Tibial nerve (tissue), 4 donors: ENCODE data around the gene TREX2.

Experiments used
- EP300 ChIP-seq, 2 donors: sonication (generic); formaldehyde crosslinking; IDR thresholded peaks; one replicate each; pipeline ENCODE4 v1.6.1; 2017; ENCODE audit warnings: antibody characterized with exemption in 2 of 2, mild to moderate bottlenecking in 1 of 2
- POLR2A ChIP-seq, 2 donors: fragments of 450-650 bp; IDR thresholded peaks; one replicate each; pipeline ENCODE4 v1.6.1; 2017; ENCODE audit warnings: antibody characterized with exemption in 2 of 2, mild to moderate bottlenecking in 2 of 2, moderate library complexity in 2 of 2
- TF ChIP-seq, protein P1 (sequence below), 5 experiments: fragments of 200-600 bp in 3 of 5; fragments of 450-650 bp in 2 of 5; sonication (generic) in 3 of 5; IDR thresholded peaks; one replicate each; pipeline ENCODE4 v1.5.1; 2016 to 2019; ENCODE audit warnings: antibody characterized with exemption in 5 of 5, mild to moderate bottlenecking in 3 of 5, moderate library complexity in 2 of 5

DNA sequence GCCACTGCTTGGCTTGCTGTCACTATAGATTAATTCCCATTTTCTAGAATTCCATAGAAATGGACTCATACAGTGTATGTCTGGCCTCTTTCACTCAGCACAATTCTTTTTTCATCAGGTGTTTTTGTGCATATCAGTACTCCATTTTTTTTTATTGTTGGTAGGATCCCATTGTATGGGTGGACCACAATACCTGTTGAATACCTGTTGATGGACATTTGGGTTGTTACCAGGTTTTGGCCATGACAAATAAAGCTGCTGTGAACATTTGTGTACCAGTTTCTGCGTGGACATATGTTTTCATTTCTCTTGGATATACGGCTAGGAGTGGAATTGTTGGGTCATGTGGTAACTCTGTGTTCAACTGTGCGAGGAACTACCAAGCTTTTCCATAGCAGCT, 19.7 kb downstream of the TREX2 start:
- TF ChIP-seq, protein P1, sequence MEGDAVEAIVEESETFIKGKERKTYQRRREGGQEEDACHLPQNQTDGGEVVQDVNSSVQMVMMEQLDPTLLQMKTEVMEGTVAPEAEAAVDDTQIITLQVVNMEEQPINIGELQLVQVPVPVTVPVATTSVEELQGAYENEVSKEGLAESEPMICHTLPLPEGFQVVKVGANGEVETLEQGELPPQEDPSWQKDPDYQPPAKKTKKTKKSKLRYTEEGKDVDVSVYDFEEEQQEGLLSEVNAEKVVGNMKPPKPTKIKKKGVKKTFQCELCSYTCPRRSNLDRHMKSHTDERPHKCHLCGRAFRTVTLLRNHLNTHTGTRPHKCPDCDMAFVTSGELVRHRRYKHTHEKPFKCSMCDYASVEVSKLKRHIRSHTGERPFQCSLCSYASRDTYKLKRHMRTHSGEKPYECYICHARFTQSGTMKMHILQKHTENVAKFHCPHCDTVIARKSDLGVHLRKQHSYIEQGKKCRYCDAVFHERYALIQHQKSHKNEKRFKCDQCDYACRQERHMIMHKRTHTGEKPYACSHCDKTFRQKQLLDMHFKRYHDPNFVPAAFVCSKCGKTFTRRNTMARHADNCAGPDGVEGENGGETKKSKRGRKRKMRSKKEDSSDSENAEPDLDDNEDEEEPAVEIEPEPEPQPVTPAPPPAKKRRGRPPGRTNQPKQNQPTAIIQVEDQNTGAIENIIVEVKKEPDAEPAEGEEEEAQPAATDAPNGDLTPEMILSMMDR (IDR thresholded peaks at IDR 0.05) = no peak
- TF ChIP-seq POLR2A (IDR thresholded peaks at IDR 0.05) = no peak
- no peak for TF ChIP-seq EP300 (IDR thresholded peaks at IDR 0.05)
